ACHN (cell line): ENCODE results near the gene ATM.
"Not testable (repeated sequence)": the region's sequence is repeated elsewhere in the genome, so short reads cannot be mapped to it uniquely, and the experiment has no call there.

Source experiments
- DNase-seq: peaks from one replicate; pipeline ENCODE4 v3.0.0-alpha.2; 2015
- in situ Hi-C: cut with HindIII; loops from 2 replicates; pipeline ENCODE4 v1.10.0; 2017; ENCODE audit warnings: low sequenced_read_pairs, low pct_ligation_motif_present, low pct_unique_long_range_greater_than_20kb

The ATM gene

DNA sequence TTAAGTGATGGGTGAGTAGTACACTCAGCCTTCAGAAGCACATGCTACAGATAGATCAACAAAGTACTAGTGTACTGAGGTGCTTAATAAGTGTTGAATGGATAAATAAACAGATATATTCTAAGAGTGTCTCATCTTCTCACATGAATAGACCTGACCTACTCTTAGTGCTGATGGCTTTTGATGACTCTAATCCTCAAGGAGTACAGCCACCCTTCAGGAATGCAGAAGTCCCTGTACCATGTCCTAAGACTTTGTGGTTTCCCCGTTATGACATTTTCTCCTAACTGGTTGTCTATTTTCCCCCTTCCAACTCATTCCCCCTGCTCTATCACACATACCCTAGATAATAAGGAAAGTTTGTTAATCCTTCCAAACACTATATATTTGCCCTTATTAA lies 182.8 kb downstream of the ATM start:
- in situ Hi-C loops, result no loop called here
- peak; percentile 39 for DNase-seq

- no peak for DNase-seq
- in situ Hi-C loops, result no loop called here
Measured at GRCh38 chr11:108414958-108415357, 192.1 kb downstream of the ATM start.

DNA sequence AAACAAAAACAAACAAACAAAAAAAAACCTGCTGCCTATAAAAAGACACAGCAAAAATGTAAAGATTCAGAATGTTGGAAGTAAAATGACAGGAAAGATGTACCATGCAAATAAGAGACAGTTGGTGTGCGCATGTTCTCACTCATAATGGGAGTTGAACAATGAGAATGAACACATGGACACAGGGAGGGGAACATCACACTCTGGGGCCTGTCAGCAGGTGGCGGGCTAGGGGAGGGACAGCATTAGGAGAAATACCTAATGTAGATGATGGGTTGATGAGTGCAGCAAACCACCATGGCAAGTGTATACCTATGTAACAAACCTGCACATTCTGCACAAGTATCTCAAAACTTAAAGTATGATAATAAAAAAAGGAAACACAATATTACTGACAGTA lies 194.7 kb downstream of the ATM start:
- DNase-seq, in situ Hi-C loops: not testable (repeated sequence)
